DMS153 treated with DMSO at 0.1 percent for 48 hours (cell line): ENCODE data around the gene DENND1A.
"Not testable (repeated sequence)": the region's sequence is repeated elsewhere in the genome, so short reads cannot be mapped to it uniquely, and the experiment has no call there.

Experiments
- DNase-seq: peaks from one replicate; lab custom pipeline; 2025; ENCODE audit not compliant: unreplicated experiment; lab: John Stamatoyannopoulos, UW

Gene DENND1A

DNA sequence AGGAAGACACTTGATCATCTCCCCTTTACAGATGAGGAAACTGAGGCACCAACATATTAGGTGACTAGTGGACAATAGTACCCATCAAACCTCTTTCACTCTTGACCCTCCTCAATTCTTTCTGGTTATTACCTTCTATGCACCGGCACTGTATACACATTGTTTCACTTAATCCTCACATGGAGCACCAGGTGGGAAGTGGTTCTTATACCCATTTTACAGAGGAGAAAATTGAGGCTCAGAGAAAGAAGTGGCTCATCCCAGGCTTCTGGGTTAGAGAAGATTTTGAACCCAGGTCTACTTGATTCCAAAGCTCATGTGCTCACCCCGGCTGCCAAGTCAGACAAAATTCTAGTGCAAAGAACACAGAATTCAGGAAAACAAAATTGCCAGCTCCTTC, 17.4 kb upstream of the DENND1A start:
- no peak for DNase-seq

DNA sequence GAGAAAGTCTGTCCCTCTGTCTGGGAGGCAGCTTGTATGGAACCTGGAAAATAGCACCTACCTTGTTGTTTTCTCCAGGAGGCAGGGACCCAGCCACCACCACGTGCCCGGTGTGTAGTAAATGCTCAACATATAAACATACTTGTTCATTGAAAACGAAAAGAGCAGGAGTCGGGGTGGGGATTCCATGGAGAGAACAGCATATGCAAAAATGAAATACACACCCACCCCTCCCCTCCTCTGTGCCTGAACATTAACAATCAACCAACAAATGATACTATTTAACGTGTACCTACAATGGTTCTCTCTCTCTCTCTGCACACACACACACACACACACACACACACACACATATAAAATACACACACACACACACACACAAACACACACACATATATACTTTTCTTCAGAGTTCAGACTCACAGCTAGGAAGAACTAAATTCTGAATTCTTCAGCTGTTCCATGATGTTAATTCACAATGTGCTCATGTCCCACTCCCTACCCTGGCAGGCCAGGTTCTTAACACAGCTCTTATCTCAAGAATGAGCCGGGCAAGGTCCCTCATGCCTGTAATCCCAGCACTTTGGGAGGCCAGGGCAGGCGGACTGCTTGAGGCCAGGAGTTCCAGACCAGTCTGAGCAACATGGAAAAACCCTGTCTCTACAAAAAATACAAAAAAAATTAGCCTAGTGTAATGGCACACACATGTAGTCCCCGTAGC, 16.3 kb upstream of the DENND1A start:
- no peak for DNase-seq

DNA sequence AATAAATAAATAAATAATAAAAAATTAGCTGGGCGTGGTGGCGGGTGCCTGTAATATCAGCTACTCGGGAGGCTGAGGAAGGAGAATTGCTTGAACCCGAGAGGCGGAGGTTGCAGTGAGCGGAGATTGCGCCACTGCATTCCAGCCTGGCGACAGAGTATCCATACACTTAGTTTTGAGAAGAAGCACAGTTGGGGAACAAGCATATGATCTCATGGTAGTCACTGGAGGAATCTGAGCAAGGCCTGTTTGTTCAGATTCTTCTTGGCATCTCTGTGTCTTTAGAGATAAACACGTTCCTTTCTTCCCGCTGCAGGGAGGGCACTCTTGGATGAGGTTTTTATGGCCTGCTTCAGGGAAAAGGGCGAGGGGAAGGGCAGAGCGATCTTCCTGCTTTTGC, 15.6 kb upstream of the DENND1A start:
- DNase-seq = no peak

DNA sequence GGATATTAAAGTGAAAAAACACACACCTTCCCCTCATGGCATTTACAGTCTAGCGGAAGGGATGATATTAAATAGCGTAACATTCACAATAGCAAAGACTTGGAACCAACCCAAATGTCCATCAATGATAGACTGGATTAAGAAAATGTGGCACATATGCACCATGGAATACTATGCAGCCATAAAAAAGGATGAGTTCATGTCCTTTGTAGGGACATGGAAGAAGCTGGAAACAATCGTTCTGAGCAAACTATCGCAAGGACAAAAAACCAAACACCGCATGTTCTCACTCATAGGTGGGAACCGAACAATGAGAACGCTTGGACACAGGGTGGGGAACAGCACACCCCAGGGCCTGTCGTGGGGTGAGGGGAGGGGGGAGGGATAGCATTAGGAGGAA, 14.5 kb upstream of the DENND1A start:
- DNase-seq = not testable (repeated sequence)

DNA sequence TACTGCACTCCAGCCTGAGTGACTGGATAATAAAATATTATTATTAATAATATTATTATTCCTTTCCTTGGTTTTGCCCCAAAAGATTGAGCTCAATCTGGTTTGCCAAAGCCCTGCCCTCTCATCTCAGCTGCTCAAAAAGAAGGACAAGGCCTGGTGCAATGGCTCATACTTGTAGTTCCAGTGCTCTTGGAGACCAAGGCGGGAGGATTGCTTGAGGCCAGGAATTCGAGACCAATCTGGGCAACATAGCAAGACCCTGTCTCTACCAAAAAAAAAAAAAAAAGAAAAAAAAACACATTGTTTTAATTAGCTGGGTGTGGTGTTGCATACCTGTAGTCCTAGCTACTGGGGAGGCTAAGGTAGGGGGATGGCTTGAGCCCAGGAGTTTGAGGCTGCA, 13.7 kb upstream of the DENND1A start:
- no peak for DNase-seq

GRCh38 chr9:123942542-123942941, 12.6 kb upstream of the DENND1A start:
- no peak for DNase-seq

- DNase-seq = no peak
Measured at GRCh38 chr9:123941524-123942070, 11.7 kb upstream of the DENND1A start.

DNA sequence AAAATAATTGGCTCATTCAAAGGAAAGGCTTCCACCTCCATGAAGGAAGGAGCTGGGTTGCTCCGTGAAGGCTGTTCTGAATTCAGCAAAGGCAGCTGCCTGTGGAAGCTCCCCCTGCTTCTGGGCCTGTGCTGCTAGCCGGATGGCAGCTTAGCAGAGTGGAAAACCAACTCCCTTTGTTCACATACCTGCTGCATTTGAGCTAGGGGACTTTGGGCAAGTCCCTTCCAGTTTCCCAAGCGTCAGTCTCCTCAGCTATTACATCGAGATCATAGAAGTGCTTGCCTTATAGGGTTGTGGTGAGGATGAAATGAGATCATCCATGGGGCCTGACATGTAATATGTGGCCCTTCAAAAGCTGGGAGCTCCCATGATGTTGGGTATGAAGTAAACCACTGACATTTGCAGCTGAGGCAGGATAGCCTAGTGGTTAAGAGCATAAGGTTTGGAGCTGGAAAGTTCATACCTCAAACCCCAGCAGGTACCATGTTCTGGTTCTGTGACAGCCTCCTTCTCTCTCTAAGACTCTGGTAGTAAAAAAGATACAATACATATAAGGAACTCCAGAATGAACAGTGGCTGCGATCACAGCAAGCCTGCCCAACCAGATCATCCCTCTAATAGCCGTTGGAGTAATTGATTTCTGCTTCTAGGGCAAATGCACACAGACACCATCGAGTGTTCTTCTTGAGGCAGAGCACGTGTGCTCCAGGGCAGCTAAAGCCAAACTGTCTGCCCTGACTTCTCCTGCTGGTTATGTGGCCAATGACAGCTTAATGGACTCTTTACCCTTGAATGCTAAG, 11.0 kb upstream of the DENND1A start:
- DNase-seq = no peak

- no peak for DNase-seq
Measured at GRCh38 chr9:123938401-123938800, 8.5 kb upstream of the DENND1A start.

- DNase-seq = not testable (repeated sequence)
Measured at GRCh38 chr9:123936575-123936974, 6.6 kb upstream of the DENND1A start.

DNA sequence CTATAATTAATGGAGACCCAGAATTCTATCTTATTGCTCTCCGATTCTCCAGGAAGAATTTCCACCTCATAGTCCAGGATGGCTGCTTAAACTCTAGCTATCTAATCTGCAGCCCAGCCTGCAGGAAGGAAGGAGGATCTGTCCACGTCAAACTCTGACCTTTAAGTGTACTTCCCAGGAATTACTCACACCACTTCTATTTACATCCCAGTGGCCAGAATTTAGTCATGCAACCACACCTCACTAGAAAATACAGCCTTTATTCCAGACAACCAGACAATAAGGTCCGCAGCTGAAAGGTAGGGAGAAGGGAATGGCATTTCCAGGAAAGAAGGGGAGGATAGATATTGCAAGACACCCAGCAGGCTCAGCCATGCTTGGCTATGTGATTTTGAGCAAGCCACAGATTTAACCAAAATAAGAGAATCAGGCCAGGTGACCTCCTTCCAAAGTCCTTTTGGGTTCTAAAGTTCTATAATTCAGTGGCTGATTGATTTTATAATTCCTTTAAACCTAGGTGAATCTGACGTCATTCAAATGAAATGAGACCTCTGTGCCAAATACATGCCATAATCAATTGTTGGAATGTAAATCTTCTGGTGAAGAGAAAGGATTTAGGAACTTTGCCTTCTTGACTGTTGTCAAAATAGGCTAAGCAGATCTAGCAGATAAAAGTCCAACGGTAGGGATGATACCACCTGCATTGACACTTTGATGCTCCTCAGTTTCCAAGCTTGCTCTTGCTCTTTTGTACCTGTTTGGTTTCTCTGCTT, 3.7 kb upstream of the DENND1A start:
- DNase-seq = no peak

- no peak for DNase-seq
Measured at GRCh38 chr9:123929177-123929869, 603 bp downstream of the DENND1A start.

- DNase-seq = no peak
Measured at GRCh38 chr9:123928533-123929176, 1.3 kb downstream of the DENND1A start.

DNA sequence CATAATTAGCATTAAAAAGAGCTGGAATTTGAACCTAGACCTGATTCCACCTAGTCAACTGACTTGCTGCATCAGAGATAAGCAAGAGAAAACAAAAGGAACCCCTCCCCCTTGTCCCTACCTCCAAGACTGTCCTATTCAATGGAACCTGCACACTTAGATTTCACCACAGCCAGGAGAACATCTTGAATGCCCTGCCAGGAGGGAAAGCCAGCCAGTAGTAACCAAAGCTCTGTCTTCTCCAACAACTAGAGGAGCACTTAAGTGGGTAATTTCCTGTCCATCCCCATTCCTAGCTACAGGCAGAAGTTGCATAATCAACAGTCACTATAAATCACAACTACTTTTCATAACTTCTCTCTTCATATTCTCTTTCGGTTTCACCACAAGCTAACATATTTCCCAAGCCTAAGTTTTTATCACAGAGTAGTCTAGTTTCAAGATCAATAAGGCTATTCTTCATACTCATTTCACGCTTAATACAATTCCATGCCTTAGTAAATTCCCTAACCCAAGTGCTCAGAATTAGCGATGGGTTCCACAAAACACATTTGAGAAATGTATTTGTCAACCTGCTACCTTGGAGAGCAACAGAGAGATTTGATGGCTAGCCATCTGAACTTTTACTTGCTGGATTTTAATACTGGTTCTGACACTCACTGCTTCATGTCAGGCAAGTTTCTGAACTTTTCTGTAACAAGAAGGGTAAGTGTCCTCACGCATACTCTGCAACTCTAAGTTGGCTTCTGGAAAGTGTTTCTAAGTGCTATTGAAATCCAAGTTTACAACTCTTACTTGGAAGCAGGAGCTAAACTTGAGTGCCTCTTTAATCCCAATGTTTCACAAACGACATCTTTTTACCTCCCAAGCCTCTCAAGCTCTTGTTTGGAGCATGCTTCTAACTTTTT, 2.0 kb downstream of the DENND1A start:
- DNase-seq = no peak

GRCh38 chr9:123926941-123927340, 3.0 kb downstream of the DENND1A start:
- DNase-seq = no peak

GRCh38 chr9:123925819-123926218, 4.1 kb downstream of the DENND1A start:
- no peak for DNase-seq

DNA sequence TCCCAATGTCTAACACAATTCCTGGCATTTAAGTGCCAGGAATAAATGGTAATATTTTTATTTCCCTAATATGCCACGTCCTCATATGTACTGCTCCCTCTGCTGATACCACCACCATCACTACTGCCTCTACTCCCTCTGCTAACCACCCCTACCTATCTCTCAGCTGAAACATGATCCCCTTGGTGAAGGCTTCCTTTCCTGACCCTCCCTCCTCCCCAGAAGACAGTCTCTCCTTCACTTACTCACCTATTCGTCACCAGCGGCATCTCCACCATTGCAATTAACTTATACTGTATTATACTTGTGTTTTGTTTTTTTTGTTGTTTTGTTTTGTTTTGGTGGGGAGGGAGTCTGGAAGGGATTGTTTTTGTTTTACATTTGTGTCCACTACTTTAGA, 4.8 kb downstream of the DENND1A start:
- DNase-seq = no peak

DNA sequence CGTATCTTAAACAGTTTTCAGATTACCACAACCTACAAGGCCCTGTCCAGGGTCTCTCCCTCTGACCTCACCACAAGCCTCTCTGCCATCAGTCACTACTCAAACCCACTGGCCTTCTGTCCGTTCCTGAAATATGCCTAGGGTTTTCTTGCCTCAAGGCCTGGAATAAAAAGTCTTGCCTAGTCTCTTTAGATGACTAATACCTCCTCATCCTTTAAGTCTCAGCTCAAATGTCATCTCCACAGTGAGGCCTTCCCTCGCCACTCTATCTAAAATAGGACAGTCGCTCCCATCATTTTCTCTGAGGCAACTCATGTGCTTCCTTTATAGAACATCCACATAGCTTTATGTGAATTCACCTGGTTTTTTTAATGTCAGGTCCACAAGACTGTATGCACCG, 5.2 kb downstream of the DENND1A start:
- no peak for DNase-seq

- DNase-seq = no peak
Measured at GRCh38 chr9:123923884-123924283, 6.0 kb downstream of the DENND1A start.
